Epithelial cell of esophagus (primary cell): ENCODE measurements around the gene RNF32.

Experiments used
- DNase-seq: peaks from one replicate; pipeline ENCODE4 v3.0.0; 2010; ENCODE audit warnings: low read depth
- H3K4me3 ChIP-seq: 2 replicates; pipeline ENCODE4 v1.5.1; 2011; ENCODE audit warnings: mild to moderate bottlenecking, low read length, control low read depth
- CTCF ChIP-seq: IDR thresholded peaks from 2 replicates; pipeline ENCODE4 v1.5.1; 2011; ENCODE audit warnings: low read depth, mild to moderate bottlenecking, low read length, control low read depth, inconsistent platforms; ENCODE audit not compliant: insufficient read depth; ENCODE audit errors: missing control alignments

RNF32 gene

DNA sequence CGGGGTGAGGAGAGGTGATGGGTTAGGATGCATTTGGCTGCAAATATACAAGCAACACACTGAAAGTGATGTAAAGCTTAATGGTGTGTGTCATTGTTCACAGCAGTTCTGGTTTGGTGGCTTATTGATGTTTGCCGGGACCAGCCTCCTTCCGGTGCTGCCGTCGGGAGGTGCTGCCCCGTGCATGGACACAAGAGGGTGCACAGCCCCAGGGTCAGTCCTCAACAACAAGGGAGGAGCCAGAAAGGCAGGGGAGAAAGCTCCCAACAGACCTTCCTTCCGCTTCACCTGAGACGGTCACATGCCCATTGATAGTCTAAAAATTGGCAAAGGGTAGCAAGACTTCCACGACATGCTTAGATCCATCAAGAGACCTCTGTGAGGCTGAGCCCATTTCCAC is 9.5 kb downstream of the RNF32 start:
- no peak overlapping the region for H3K4me3 ChIP-seq
- TF ChIP-seq CTCF, result peak; percentile 6
- DNase-seq, result peak; percentile 29

- no peak overlapping the region for H3K4me3 ChIP-seq
- no peak for TF ChIP-seq CTCF
- DNase-seq, result no peak
Measured at GRCh38 chr7:156651474-156651873, 10.9 kb downstream of the RNF32 start.

DNA sequence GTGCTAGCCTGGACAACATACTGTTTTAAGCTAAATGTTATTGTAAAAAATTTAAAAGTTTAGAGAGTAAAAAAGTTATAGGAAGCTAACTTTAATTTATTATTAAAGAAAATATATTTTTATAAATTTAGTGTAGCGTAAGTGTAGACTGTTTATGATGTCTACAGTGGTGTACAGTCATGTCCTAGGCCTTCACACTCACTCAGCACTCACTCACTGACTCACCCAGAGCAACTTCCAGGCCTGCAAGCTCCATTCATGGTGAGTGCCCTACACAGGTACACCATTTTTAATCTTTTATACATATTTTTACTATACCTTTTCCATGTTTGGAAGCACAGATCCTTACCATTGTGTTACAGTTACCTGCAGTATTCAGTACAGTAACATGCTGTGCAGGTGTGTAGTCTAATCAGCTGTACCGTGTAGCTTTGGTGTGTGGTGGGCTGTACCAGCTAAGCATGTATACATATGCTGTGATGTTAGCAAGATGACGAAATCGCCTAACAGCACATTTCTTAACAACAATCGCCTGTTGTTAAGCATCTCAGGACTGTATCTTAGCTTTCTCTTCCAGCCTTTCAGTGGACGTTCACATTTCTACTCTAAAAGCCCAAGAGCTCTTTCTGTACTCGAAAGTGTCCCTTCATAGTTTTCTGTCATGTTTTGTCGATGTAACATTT is 12.5 kb downstream of the RNF32 start:
- TF ChIP-seq CTCF, result no peak
- DNase-seq, result peak; percentile 71
- H3K4me3 ChIP-seq, result no peak overlapping the region

DNA sequence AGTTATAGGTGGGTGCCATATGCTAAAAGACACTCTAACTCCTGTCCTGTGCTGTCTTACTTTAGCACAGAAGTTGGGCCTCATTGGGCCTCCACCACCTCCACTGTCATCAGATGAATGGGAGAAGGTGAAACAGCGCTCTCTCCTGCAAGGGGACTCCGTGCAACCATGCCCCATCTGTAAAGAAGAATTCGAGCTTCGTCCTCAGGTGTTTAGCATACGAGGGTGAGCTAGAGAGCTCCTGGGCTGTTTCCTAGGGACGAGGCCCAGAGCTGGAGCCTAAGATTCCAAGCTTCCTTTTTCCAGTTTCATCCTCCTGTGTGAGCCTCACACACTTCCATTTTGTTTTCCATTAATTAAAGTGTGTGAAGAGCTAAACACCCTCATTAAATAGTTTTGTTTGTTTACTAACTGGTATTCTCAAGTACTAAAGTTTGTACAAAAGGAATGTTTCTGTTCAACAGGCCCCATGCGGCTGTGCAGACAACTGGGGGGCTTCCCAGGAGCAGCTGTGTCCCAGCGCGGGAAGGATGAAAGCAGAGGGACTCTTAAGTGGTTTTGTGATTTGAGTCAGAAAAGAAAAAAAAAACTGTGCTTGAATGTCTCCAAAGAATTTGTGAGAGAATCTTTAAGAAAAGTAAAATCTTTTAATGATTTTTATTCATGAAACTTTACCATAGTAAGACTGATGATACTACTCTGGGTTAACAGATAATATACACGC is 14.1 kb downstream of the RNF32 start:
- no peak overlapping the region for H3K4me3 ChIP-seq
- no peak for DNase-seq
- TF ChIP-seq CTCF, result no peak

- TF ChIP-seq CTCF, result no peak
Measured at GRCh38 chr7:156655251-156655650, 14.7 kb downstream of the RNF32 start.

DNA sequence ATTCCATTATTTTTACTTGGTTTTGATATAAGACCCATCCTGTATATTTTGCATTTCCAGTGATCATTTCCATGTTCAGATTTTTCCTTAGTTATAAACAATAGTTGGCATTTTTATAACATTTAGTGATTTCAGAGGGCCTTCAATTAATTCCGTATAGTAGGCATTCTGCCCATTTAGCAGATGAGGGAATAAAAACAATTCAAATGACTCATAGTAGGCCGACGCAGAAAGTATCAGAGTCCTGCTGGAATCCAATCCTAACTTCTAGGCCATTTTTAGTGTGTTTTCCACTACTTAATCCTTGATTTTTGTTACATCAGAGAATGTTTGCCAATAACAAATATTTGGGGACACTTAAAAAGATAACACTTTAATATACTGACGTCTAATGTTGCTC is 15.4 kb downstream of the RNF32 start:
- H3K4me3 ChIP-seq, result no peak overlapping the region
- no peak for TF ChIP-seq CTCF
- DNase-seq, result no peak

More at GRCh38 chr7:156655251-156655650, 14.7 kb downstream of the RNF32 start:
- DNase-seq, result no peak
- H3K4me3 ChIP-seq, result no peak overlapping the region
